GM12864 (cell line): ENCODE results near the gene TNNI2.

Experiments used
- DNase-seq: peaks from one replicate; pipeline ENCODE4 v3.0.0-alpha.2; 2011; ENCODE audit warnings: low read depth
- H3K4me3 ChIP-seq: 2 replicates; pipeline ENCODE4 v1.5.1; 2011; ENCODE audit warnings: mild to moderate bottlenecking, low read depth, low read length, control low read depth
- TF ChIP-seq, protein P1 (sequence below): IDR thresholded peaks from 2 replicates; pipeline ENCODE4 v1.5.1; 2011; ENCODE audit warnings: low read depth, mild to moderate bottlenecking, moderate library complexity, low read length, control low read depth, inconsistent platforms; ENCODE audit errors: missing control alignments

TNNI2 gene

DNA sequence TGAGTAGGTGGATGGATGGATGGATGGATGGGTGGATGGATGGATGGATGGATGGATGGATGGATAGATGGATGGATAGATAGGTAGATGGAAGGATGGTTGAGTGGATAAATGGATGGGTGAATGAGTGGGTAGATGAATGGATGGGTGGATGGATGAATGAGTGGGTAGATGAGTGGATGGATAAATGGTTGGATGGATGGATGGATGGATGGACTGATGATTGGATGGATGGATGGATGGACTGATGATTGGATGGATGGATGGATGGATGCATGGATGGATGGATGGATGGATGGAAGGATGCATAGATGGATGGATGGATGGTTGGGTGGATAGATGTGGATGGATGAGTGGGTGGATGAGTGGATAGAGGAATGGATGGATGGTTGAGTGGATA is 17.2 kb upstream of the TNNI2 start:
- H3K4me3 ChIP-seq: no peak overlapping the region
- TF ChIP-seq, protein P1, sequence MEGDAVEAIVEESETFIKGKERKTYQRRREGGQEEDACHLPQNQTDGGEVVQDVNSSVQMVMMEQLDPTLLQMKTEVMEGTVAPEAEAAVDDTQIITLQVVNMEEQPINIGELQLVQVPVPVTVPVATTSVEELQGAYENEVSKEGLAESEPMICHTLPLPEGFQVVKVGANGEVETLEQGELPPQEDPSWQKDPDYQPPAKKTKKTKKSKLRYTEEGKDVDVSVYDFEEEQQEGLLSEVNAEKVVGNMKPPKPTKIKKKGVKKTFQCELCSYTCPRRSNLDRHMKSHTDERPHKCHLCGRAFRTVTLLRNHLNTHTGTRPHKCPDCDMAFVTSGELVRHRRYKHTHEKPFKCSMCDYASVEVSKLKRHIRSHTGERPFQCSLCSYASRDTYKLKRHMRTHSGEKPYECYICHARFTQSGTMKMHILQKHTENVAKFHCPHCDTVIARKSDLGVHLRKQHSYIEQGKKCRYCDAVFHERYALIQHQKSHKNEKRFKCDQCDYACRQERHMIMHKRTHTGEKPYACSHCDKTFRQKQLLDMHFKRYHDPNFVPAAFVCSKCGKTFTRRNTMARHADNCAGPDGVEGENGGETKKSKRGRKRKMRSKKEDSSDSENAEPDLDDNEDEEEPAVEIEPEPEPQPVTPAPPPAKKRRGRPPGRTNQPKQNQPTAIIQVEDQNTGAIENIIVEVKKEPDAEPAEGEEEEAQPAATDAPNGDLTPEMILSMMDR: no peak
- no peak for DNase-seq

DNA sequence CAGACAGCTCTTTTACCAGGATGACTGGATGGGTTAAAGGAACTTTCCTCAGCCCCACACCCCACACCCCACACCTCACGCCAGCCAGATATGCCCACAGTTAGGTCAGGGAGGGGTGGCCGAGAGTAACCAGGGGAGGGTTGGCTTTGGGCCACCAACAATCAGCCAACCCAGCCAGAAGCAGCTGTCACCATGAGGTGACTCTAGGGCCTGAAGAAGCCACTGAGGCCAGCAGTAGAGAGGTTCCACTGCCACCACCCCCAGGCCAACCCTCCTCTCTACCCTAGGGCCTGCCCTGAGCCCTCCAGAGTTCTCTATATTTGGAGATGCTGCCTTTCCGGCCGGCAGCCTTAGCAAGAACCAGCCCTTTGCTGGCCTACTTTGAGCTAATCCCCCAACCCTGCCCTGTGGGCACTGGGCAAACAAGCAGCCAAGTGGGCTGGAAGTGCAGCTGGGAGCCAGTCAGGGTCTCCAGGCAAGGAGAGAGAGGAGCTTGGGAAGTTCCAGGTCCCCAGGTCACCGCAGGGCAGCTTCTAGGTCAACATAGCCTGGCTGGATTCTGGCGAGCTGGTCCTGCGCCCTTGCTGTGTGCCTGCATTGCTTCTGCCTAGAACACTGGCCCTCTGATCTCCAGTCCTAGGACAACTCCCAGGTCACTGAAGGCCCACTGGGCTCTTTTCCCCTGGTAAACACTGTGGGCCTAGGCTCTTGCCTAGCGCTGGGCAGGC is 16.0 kb upstream of the TNNI2 start:
- TF ChIP-seq, protein P1: no peak
- DNase-seq: no peak
- no peak overlapping the region for H3K4me3 ChIP-seq

DNA sequence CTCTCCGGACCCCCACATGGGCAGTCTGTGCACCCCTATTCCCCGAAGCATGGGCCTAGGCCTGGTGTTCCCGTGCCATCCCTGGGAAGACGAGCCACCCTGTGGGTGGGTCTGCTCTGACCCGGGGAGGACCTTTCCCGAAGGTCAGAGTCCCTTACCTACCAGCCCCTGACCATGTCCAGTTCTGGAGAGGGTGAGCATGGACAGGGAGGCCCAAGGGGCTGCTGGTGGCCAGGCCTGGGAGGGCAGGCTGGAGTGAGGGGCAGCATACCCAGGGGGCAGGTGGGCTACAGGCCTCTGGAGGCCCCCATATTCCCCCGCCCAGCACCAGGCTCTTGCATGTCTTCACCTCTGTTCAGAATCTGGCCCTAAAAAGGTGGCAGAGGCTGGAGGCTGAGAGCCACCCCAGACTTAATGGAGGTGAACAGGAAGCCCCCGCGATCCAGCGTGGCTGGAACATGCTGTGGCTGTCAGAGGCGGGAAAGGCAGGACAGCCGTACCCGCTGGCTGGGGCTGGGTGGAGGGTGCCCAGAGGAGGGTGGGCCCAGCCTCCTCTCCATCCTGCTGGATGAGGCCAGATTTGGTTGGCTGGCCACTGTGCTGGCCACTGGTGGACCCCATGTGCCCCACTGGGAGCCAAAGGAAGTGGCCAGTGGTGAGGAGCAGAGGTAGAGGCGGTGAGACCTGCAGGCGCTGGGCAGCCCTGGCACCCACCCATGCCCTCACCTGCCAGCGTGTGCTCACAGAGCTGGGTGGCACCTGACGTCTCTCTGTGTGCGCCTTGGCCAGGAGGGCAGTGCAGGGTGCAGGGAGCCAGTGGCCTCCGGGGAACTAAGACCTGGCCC is 15.2 kb upstream of the TNNI2 start:
- DNase-seq: no peak
- TF ChIP-seq, protein P1: no peak
- H3K4me3 ChIP-seq: no peak overlapping the region

DNA sequence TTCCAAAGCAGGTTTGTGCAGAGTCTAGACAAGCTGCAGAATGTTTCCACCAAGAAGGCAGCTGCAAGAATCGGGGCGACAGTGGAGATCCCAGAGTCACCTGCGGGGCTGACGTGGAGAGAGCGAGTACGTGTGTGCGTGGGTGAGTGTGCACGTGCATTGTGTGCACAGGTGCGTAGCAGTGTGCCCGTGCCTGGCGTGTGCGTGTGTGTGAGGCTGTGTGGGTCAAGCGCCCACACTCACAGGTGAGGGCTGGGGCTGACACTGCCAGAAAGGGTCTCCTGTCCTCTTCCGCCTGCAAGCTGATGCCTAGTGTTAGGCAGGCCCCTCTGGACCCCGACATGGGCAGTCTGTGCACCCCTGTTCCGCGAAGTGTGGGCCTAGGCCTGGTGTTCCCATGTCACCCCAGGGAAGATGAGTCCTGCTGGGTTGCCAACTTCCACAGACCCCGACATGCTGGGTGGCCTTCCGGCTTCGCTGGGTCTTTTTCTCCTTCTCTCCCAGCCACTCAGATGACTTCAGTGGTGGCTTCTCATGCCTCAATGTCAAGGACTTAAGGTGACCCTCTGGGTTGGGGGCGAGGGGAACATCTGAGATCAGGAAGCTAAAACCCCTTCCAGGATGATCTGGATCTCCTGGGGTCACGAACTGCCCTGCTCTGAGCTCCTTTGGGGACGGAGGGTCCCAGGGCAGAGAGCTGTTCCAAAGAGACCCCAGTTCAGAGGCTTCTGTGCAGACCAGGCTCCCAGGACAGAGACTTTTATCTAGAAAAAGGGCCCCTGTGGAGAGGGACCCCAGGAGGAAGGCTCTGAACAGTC is 14.4 kb upstream of the TNNI2 start:
- H3K4me3 ChIP-seq: no peak overlapping the region
- TF ChIP-seq, protein P1: no peak
- no peak for DNase-seq

DNA sequence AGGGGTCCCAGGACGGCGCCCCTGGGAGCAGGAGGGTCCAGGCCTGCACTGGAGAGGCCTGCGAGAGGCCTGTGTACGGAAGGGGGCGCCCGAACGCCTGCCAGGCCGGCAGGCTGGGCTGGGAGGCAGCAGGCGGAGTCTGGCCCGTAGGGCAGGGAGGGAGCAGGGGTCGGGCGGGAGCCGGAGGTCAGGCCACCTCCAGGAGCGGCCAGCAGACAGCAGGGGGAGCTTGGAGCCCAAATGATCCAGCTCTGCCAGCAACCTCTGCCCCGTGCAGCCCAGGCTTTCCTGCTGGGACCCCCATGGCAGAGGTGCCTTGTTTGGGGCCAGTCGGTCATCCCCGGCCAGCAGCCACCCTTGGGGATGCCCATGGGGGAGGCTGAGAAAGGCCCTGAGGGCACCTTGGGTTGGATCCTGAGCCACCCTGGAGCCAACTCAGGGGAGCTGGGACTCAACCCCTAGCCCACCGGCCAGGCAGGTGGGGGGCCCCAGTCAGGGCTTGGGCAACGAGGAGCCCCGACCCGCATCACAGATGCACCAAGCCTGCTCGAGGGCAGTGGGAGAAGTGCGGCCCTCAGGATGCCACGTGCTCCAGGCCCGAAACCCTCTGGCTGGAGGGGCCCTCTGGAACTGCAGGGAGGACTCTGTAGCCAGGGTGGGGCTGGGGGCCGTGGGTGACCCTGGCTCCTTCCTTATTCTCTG is 13.6 kb upstream of the TNNI2 start:
- TF ChIP-seq, protein P1: peak; percentile 62
- H3K4me3 ChIP-seq: no peak overlapping the region
- DNase-seq: no peak

DNA sequence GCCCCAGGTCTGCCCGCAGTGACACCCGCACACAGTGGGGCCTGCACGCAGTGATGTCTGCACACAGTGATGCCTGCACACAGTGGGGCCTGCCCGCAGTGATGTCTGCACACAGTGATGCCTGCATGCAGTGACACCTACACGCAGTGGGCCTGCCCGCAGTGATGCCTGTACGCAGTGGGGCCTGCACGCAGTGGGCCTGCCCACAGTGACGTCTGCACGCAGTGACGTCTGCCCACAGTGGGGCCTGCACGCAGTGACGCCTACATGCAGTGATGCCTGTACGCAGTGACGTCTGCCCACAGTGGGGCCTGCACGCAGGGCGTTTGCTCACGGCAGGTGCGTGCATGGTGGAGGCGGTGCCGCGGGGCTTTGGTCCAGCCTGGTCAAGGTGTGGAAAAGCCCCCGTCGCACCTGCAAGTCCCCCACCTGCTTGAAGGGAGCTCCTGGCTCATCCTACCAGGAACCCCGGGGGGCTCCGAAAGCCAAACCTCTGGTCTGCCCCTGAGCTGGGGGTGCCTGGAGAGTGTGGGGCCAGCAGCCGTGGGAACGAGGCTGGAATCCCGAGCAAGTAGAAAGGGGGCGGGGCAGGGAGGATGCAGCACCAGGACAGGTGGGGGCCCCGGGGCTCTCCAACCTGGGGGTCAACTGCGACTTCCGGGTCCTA is 12.9 kb upstream of the TNNI2 start:
- DNase-seq: no peak
- TF ChIP-seq, protein P1: no peak
- no peak overlapping the region for H3K4me3 ChIP-seq
